Uterus (tissue), 4 donors: Measurements from ENCODE around the gene EWSR1. TPM values are rescaled to one million over a fixed set of nuclear protein-coding genes. Genes with fewer than 3 reads are reported as not detected.
"Not testable (repeated sequence)": the region's sequence is repeated elsewhere in the genome, so short reads cannot be mapped to it uniquely, and the experiment has no call there.

Experiments
- DNase-seq, 2 donors: peaks; one replicate each; pipeline ENCODE4 v3.0.0-alpha.2; 2019 to 2020
- H3K27ac ChIP-seq, 2 donors: fragments of 200-600 bp; sonication (generic); 1 replicate in 1 of 2; 2 replicates in 1 of 2; pipeline ENCODE4 v1.5.1; 2016 to 2018
- H3K27me3 ChIP-seq, 2 donors: fragments of 200-600 bp; sonication (generic); one replicate each; pipeline ENCODE4 v1.5.1; 2018 to 2019; ENCODE audit warnings: control low read depth in 1 of 2
- H3K36me3 ChIP-seq, 2 donors: fragments of 200-600 bp; sonication (generic); one replicate each; pipeline ENCODE4 v1.5.1; 2019; ENCODE audit warnings: control low read depth in 1 of 2
- H3K4me1 ChIP-seq, 2 donors: fragments of 200-600 bp; sonication (generic); one replicate each; pipeline ENCODE4 v1.5.1; 2018 to 2019; ENCODE audit warnings: control low read depth in 1 of 2
- H3K4me3 ChIP-seq, 2 donors: fragments of 200-600 bp; sonication (generic); 1 replicate in 1 of 2; 2 replicates in 1 of 2; pipeline ENCODE4 v1.5.1; 2018 to 2019; ENCODE audit warnings: mild to moderate bottlenecking in 1 of 2
- H3K9me3 ChIP-seq, 2 donors: fragments of 200-600 bp; sonication (generic); one replicate each; pipeline ENCODE4 v1.5.1; 2019; ENCODE audit warnings: control low read depth in 1 of 2
- CTCF ChIP-seq, 4 experiments: fragments of 200-600 bp in 2 of 4; fragments of 450-650 bp in 2 of 4; sonication (generic) in 2 of 4; IDR thresholded peaks; one replicate each; pipeline ENCODE4 v1.5.1; 2016 to 2019; ENCODE audit warnings: antibody characterized with exemption in 4 of 4, mild to moderate bottlenecking in 2 of 4, moderate library complexity in 1 of 4
- POLR2A ChIP-seq, 2 donors: fragments of 450-650 bp; IDR thresholded peaks; one replicate each; pipeline ENCODE4 v1.6.1; 2016; ENCODE audit warnings: antibody characterized with exemption in 2 of 2, mild to moderate bottlenecking in 1 of 2, moderate library complexity in 1 of 2
- intact Hi-C: fragments of 100-400 bp; cut with DNase I; formaldehyde crosslinking; loops from one replicate; pipeline ENCODE4 v1.15.1; 2023; ENCODE audit warnings: low total_unique reads
- total RNA-seq, 4 donors: library from RNA; depleted of rRNA in 3 of 4; stranded (reverse); fragments of >200 nt in 3 of 4; gene quantifications; one replicate each; pipeline versions ENCODE4 v1.1.0 to v1.2.4, GENCODE V29; 2014 to 2023
- donor health status: DM: yes; HTN: yes; CAD: no.

EWSR1 gene
- total RNA-seq, result 100 to 1,000 TPM; 120 to 221 (median 137) TPM

- H3K9me3 ChIP-seq, result no peaks in the 10 kb centered on the region
- intact Hi-C loops, result no loop called here
- H3K4me1 ChIP-seq, result peaks cover 5 to 12% of the 10 kb centered on the region in 2 donors
Measured at GRCh38 chr22:29267858-29268510, at the start of gene EWSR1, which contains the start of gene RHBDD3. Gene EWSR1, plus strand, starts transcription at chr22:29268268. Its CDS starts 69 bp downstream, at chr22:29268337. Gene RHBDD3, minus strand, starts transcription at chr22:29267981. Its CDS starts 2,355 bp downstream, at chr22:29265626.

GRCh38 chr22:29218758-29219408, 49.2 kb upstream of the EWSR1 start:
- Histone ChIP-seq H3K9me3 (no peaks in the 10 kb centered on the region), H3K27me3 (no peaks in the 10 kb centered on the region), H3K4me1 (no peaks in the 10 kb centered on the region), H3K27ac (no peak overlapping the region), H3K4me3 (no peak overlapping the region), H3K36me3 (no peaks in the 10 kb centered on the region)
- intact Hi-C loops, result no loop called here
- DNase-seq, result peak in 1 of 2 donors; percentile 13
- no peak for TF ChIP-seq CTCF (IDR thresholded peaks at IDR 0.05)
- TF ChIP-seq POLR2A (IDR thresholded peaks at IDR 0.05), result no peak

More at GRCh38 chr22:29267858-29268510, at the start of gene EWSR1, which contains the start of gene RHBDD3:
- H3K27ac ChIP-seq, result peak within 1 kb of the TSS; percentile 97 to 98
- peak within 1 kb of the TSS; percentile 58 to 86 for H3K4me3 ChIP-seq
- TF ChIP-seq POLR2A (IDR thresholded peaks at IDR 0.05) (peak; percentile 59 to 89), CTCF (IDR thresholded peaks at IDR 0.05) (peak in 2 of 4 experiments; percentile 18 to 21)
- H3K27me3 ChIP-seq, result no peaks in the 10 kb centered on the region
- no peaks in the 10 kb centered on the region for H3K36me3 ChIP-seq
- DNase-seq, result peak; percentile 95 to 97

- intact Hi-C loops, H3K27ac ChIP-seq, H3K9me3 ChIP-seq, H3K36me3 ChIP-seq, H3K4me1 ChIP-seq, DNase-seq, H3K4me3 ChIP-seq, H3K27me3 ChIP-seq: not testable (repeated sequence)
Measured at GRCh38 chr22:29219409-29219782, 48.7 kb upstream of the EWSR1 start.

GRCh38 chr22:29219881-29220670, 48.0 kb upstream of the EWSR1 start:
- H3K36me3 ChIP-seq, result no peaks in the 10 kb centered on the region
- no peaks in the 10 kb centered on the region for H3K4me1 ChIP-seq
- no peaks in the 10 kb centered on the region for H3K9me3 ChIP-seq
- intact Hi-C loops, result no loop called here
- no peak overlapping the region for H3K27ac ChIP-seq
- TF ChIP-seq POLR2A (IDR thresholded peaks at IDR 0.05), result no peak
- TF ChIP-seq CTCF (IDR thresholded peaks at IDR 0.05), result no peak
- DNase-seq, result peak in 1 of 2 donors; percentile 12
- no peaks in the 10 kb centered on the region for H3K27me3 ChIP-seq
- no peak overlapping the region for H3K4me3 ChIP-seq

- no peaks in the 10 kb centered on the region for H3K36me3 ChIP-seq
- H3K9me3 ChIP-seq, result no peaks in the 10 kb centered on the region
- intact Hi-C loops, result no loop called here
- no peaks in the 10 kb centered on the region for H3K27me3 ChIP-seq
- H3K27ac ChIP-seq, result peak overlapping the region; percentile 49 to 82
- H3K4me3 ChIP-seq, result no peak overlapping the region
- peak; percentile 52 to 66 for DNase-seq
- TF ChIP-seq CTCF (IDR thresholded peaks at IDR 0.05) (no peak), POLR2A (IDR thresholded peaks at IDR 0.05) (no peak)
- H3K4me1 ChIP-seq, result peaks cover 0 to 11% of the 10 kb centered on the region in 2 donors
Measured at GRCh38 chr22:29224121-29224858, 43.8 kb upstream of the EWSR1 start.
